Measurements from ENCODE around the gene ZFAND3.

ZFAND3 gene

GRCh38 chr6:37858363-37858762 is 38.8 kb downstream of the ZFAND3 start:
- Histone ChIP-seq H3K27me3 (ENCODE audit: insufficient read depth, insufficient read length) (no peaks in the 10 kb centered on the region), H3K4me1 (ENCODE audit: insufficient read depth, insufficient read length) (no peaks in the 10 kb centered on the region), H3K9ac (ENCODE audit: insufficient read length, low read depth) (no peak overlapping the region), H3K36me3 (ENCODE audit: insufficient read depth, insufficient read length, low read length) (peaks cover 2% of the 10 kb centered on the region), H3K4me3 (ENCODE audit: insufficient read length, low read depth) (no peak overlapping the region), H3K9me3 (ENCODE audit: insufficient read depth, low read length) (no peaks in the 10 kb centered on the region)
- TF ChIP-seq ZNF274 (IDR thresholded peaks at IDR 0.05; ENCODE audit: low read depth, low read length) (no peak), YY1 (IDR thresholded peaks at IDR 0.05; ENCODE audit: insufficient read depth, insufficient read length) (no peak), SUZ12 (IDR thresholded peaks at IDR 0.05; ENCODE audit: extremely low read depth, insufficient read depth, insufficient read length) (no peak)
- no peak for DNase-seq (ENCODE audit: low read depth, low spot score)

DNA sequence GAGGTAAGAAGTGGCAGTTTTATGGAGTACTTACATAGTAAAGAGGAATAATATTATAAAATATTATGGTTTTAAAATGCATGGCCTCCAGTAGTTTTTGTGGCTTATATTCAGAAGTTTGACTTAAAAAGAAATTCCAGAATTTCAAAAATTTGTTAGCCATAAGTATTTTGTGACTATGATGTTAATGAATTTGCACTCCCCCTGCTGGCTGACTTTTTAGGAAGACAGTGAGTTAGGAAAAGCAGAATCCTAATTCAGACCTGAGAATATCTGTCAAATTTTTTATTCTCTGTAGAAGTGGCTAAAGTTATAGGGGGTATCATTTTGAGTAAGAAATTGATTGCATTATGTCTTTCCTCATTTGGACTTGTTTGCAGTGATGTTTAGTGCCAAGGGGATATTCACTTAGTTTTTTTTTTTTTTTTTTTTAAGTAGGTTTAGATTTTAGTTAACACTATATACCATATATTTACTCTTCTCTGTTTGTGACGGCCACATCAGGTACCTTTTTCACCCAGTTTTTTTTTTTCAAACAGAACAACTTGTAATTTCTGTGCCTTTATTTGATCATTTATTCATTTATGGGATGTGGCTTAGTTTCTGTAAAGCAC is 40.8 kb downstream of the ZFAND3 start:
- Histone ChIP-seq H3K36me3 (ENCODE audit: insufficient read depth, insufficient read length, low read length) (peaks cover 2% of the 10 kb centered on the region), H3K9ac (ENCODE audit: insufficient read length, low read depth) (no peak overlapping the region), H3K9me3 (ENCODE audit: insufficient read depth, low read length) (no peaks in the 10 kb centered on the region), H3K4me3 (ENCODE audit: insufficient read length, low read depth) (no peak overlapping the region), H3K27me3 (ENCODE audit: insufficient read depth, insufficient read length) (no peaks in the 10 kb centered on the region), H3K4me1 (ENCODE audit: insufficient read depth, insufficient read length) (no peaks in the 10 kb centered on the region)
- DNase-seq (ENCODE audit: low read depth, low spot score) = peak; percentile 1
- TF ChIP-seq ZNF274 (IDR thresholded peaks at IDR 0.05; ENCODE audit: low read depth, low read length) (no peak), YY1 (IDR thresholded peaks at IDR 0.05; ENCODE audit: insufficient read depth, insufficient read length) (no peak), SUZ12 (IDR thresholded peaks at IDR 0.05; ENCODE audit: extremely low read depth, insufficient read depth, insufficient read length) (no peak)

DNA sequence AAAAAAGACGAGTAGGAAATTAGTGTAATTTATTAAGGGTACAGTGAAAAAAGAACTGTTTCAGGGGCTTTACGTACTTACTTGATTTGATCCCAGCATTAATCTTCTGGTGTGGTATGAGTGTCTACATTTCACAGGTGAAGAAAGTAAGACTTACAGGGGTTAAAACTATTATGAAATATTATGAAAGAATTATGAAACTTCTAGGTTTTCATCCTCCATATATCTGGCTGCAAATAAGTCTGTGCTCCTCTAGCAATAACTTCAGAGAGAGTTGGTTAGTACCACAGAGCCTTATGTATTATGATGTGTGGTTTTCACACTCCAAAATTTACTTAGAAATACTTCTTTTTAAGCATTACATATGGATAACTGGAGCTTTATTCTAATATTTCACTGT is 41.9 kb downstream of the ZFAND3 start:
- H3K4me1 ChIP-seq (ENCODE audit: insufficient read depth, insufficient read length) = no peaks in the 10 kb centered on the region

DNA sequence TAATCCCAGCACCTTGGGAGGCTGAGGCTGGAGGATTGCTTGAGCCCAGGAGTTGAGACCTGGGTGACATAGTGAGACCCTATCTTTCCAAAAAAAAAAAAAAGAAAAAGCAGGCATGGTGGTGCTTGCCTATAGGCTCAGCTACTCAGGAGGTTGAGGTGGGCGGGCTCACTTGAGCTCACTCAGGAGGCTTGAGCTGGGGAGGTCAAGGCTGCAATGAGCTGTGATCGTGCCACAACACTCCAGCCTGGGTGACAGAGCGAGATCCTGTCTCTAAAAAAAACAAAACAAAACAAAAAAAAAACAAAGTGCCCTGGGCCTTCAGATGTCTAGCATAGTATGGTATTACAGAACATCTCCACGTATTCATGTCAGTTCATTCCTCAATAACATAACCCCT is 42.9 kb downstream of the ZFAND3 start:
- H3K27me3 ChIP-seq (ENCODE audit: insufficient read depth, insufficient read length) = no peaks in the 10 kb centered on the region
- TF ChIP-seq ZNF274 (IDR thresholded peaks at IDR 0.05; ENCODE audit: low read depth, low read length) = no peak
- no peaks in the 10 kb centered on the region for H3K4me1 ChIP-seq (ENCODE audit: insufficient read depth, insufficient read length)
- no peak overlapping the region for H3K9ac ChIP-seq (ENCODE audit: insufficient read length, low read depth)
- no peaks in the 10 kb centered on the region for H3K36me3 ChIP-seq (ENCODE audit: insufficient read depth, insufficient read length, low read length)
- no peak overlapping the region for H3K4me3 ChIP-seq (ENCODE audit: insufficient read length, low read depth)
- DNase-seq (ENCODE audit: low read depth, low spot score) = no peak
- H3K9me3 ChIP-seq (ENCODE audit: insufficient read depth, low read length) = no peaks in the 10 kb centered on the region

More for the DNA sequence above, 41.9 kb downstream of the ZFAND3 start:
- TF ChIP-seq YY1 (IDR thresholded peaks at IDR 0.05; ENCODE audit: insufficient read depth, insufficient read length) (no peak), SUZ12 (IDR thresholded peaks at IDR 0.05; ENCODE audit: extremely low read depth, insufficient read depth, insufficient read length) (no peak), ZNF274 (IDR thresholded peaks at IDR 0.05; ENCODE audit: low read depth, low read length) (no peak)
- DNase-seq (ENCODE audit: low read depth, low spot score) = no peak
- no peaks in the 10 kb centered on the region for H3K36me3 ChIP-seq (ENCODE audit: insufficient read depth, insufficient read length, low read length)
- no peak overlapping the region for H3K4me3 ChIP-seq (ENCODE audit: insufficient read length, low read depth)
- no peak overlapping the region for H3K9ac ChIP-seq (ENCODE audit: insufficient read length, low read depth)
- no peaks in the 10 kb centered on the region for H3K9me3 ChIP-seq (ENCODE audit: insufficient read depth, low read length)
- no peaks in the 10 kb centered on the region for H3K27me3 ChIP-seq (ENCODE audit: insufficient read depth, insufficient read length)

GRCh38 chr6:37862992-37863391 is 43.5 kb downstream of the ZFAND3 start:
- TF ChIP-seq ZNF274 (IDR thresholded peaks at IDR 0.05; ENCODE audit: low read depth, low read length) = no peak
- no peak for TF ChIP-seq SUZ12 (IDR thresholded peaks at IDR 0.05; ENCODE audit: extremely low read depth, insufficient read depth, insufficient read length)
- no peak for TF ChIP-seq YY1 (IDR thresholded peaks at IDR 0.05; ENCODE audit: insufficient read depth, insufficient read length)
- Histone ChIP-seq H3K4me3 (ENCODE audit: insufficient read length, low read depth) (no peak overlapping the region), H3K9ac (ENCODE audit: insufficient read length, low read depth) (no peak overlapping the region), H3K4me1 (ENCODE audit: insufficient read depth, insufficient read length) (no peaks in the 10 kb centered on the region), H3K36me3 (ENCODE audit: insufficient read depth, insufficient read length, low read length) (no peaks in the 10 kb centered on the region), H3K27me3 (ENCODE audit: insufficient read depth, insufficient read length) (no peaks in the 10 kb centered on the region), H3K9me3 (ENCODE audit: insufficient read depth, low read length) (no peaks in the 10 kb centered on the region)
- no peak for DNase-seq (ENCODE audit: low read depth, low spot score)

- H3K4me1 ChIP-seq (ENCODE audit: insufficient read depth, insufficient read length) = no peaks in the 10 kb centered on the region
- no peaks in the 10 kb centered on the region for H3K36me3 ChIP-seq (ENCODE audit: insufficient read depth, insufficient read length, low read length)
- no peak overlapping the region for H3K9ac ChIP-seq (ENCODE audit: insufficient read length, low read depth)
- TF ChIP-seq ZNF274 (IDR thresholded peaks at IDR 0.05; ENCODE audit: low read depth, low read length) (no peak), YY1 (IDR thresholded peaks at IDR 0.05; ENCODE audit: insufficient read depth, insufficient read length) (no peak), SUZ12 (IDR thresholded peaks at IDR 0.05; ENCODE audit: extremely low read depth, insufficient read depth, insufficient read length) (no peak)
- no peak for DNase-seq (ENCODE audit: low read depth, low spot score)
- no peak overlapping the region for H3K4me3 ChIP-seq (ENCODE audit: insufficient read length, low read depth)
- H3K27me3 ChIP-seq (ENCODE audit: insufficient read depth, insufficient read length) = no peaks in the 10 kb centered on the region
- H3K9me3 ChIP-seq (ENCODE audit: insufficient read depth, low read length) = no peaks in the 10 kb centered on the region
These were observed 44.7 kb downstream of the ZFAND3 start for GRCh38 chr6:37864250-37864649.

GRCh38 chr6:37865504-37865903 is 46.0 kb downstream of the ZFAND3 start:
- Histone ChIP-seq H3K4me1 (ENCODE audit: insufficient read depth, insufficient read length) (no peaks in the 10 kb centered on the region), H3K36me3 (ENCODE audit: insufficient read depth, insufficient read length, low read length) (no peaks in the 10 kb centered on the region), H3K9me3 (ENCODE audit: insufficient read depth, low read length) (no peaks in the 10 kb centered on the region), H3K4me3 (ENCODE audit: insufficient read length, low read depth) (no peak overlapping the region), H3K9ac (ENCODE audit: insufficient read length, low read depth) (no peak overlapping the region), H3K27me3 (ENCODE audit: insufficient read depth, insufficient read length) (no peaks in the 10 kb centered on the region)
- no peak for TF ChIP-seq ZNF274 (IDR thresholded peaks at IDR 0.05; ENCODE audit: low read depth, low read length)
- TF ChIP-seq YY1 (IDR thresholded peaks at IDR 0.05; ENCODE audit: insufficient read depth, insufficient read length) = no peak
- no peak for TF ChIP-seq SUZ12 (IDR thresholded peaks at IDR 0.05; ENCODE audit: extremely low read depth, insufficient read depth, insufficient read length)
- no peak for DNase-seq (ENCODE audit: low read depth, low spot score)

All from NT2/D1 (cell line).